Stimulated activated CD4-positive, alpha-beta T cell treated with anti-CD3 and anti-CD28 coated beads, Interleukin-15, amount 100 ng/mL, for 48 hours (primary cell): ENCODE data around the gene KIR2DL3.
"Not testable (repeated sequence)": the region's sequence is repeated elsewhere in the genome, so short reads cannot be mapped to it uniquely, and the experiment has no call there.

Experiments used
- DNase-seq, 2 donors: peaks; one replicate each; pipeline ENCODE4 v3.0.0-alpha.2; 2020; ENCODE audit warnings: low read depth in 2 of 2

Gene KIR2DL3

GRCh38 chr19:54738306-54738705 is at the start of gene KIR2DL3:
Gene KIR2DL3, plus strand, starts transcription at chr19:54738513. Its CDS starts 33 bp downstream, at chr19:54738546.
- DNase-seq: not testable (repeated sequence)

- no peak for DNase-seq
Observed at GRCh38 chr19:54691582-54692297, 46.6 kb upstream of the KIR2DL3 start.

GRCh38 chr19:54692298-54692615 is 46.1 kb upstream of the KIR2DL3 start:
- DNase-seq: no peak

- DNase-seq: no peak
Observed at GRCh38 chr19:54694648-54695047, 43.7 kb upstream of the KIR2DL3 start.

- DNase-seq: no peak
Observed at GRCh38 chr19:54696117-54696548, 42.2 kb upstream of the KIR2DL3 start.

- no peak for DNase-seq
Observed at GRCh38 chr19:54696766-54697165, 41.5 kb upstream of the KIR2DL3 start.

- not testable (repeated sequence) for DNase-seq
Observed at GRCh38 chr19:54697716-54698115, 40.6 kb upstream of the KIR2DL3 start.

GRCh38 chr19:54704928-54705327 is 33.4 kb upstream of the KIR2DL3 start:
- DNase-seq: no peak

GRCh38 chr19:54707962-54708361 is 30.4 kb upstream of the KIR2DL3 start:
- no peak for DNase-seq

- no peak for DNase-seq
Observed at GRCh38 chr19:54708781-54709180, 29.5 kb upstream of the KIR2DL3 start.

GRCh38 chr19:54709212-54709948 is 28.9 kb upstream of the KIR2DL3 start:
- DNase-seq: no peak

GRCh38 chr19:54709956-54710355 is 28.4 kb upstream of the KIR2DL3 start:
- not testable (repeated sequence) for DNase-seq

- DNase-seq: no peak
Observed at GRCh38 chr19:54724142-54724541, 14.2 kb upstream of the KIR2DL3 start, which contains the start of gene KIR3DL3. Gene KIR3DL3, plus strand, starts transcription at chr19:54724442. Its CDS starts 55 bp downstream, at chr19:54724497.

GRCh38 chr19:54724644-54725043 is 13.7 kb upstream of the KIR2DL3 start:
- no peak for DNase-seq

GRCh38 chr19:54725321-54725720 is 13.0 kb upstream of the KIR2DL3 start:
- DNase-seq: no peak

- no peak for DNase-seq
Observed at GRCh38 chr19:54727562-54727961, 10.8 kb upstream of the KIR2DL3 start.

GRCh38 chr19:54728167-54728566 is 10.1 kb upstream of the KIR2DL3 start:
- no peak for DNase-seq

- DNase-seq: no peak
Observed at GRCh38 chr19:54729416-54730188, 8.7 kb upstream of the KIR2DL3 start.

GRCh38 chr19:54731191-54731590 is 7.1 kb upstream of the KIR2DL3 start:
- DNase-seq: no peak

- DNase-seq: no peak
Observed at GRCh38 chr19:54738715-54739114, 402 bp downstream of the KIR2DL3 start.

GRCh38 chr19:54739587-54740497 is 1.5 kb downstream of the KIR2DL3 start:
- DNase-seq: no peak
